Measurements from ENCODE around the gene WDR36.

GRCh38 chr5:111135946-111136345 is 43.8 kb downstream of the WDR36 start:
- TF ChIP-seq POLR2A (IDR thresholded peaks at IDR 0.05): no peak
- TF ChIP-seq, protein P1, sequence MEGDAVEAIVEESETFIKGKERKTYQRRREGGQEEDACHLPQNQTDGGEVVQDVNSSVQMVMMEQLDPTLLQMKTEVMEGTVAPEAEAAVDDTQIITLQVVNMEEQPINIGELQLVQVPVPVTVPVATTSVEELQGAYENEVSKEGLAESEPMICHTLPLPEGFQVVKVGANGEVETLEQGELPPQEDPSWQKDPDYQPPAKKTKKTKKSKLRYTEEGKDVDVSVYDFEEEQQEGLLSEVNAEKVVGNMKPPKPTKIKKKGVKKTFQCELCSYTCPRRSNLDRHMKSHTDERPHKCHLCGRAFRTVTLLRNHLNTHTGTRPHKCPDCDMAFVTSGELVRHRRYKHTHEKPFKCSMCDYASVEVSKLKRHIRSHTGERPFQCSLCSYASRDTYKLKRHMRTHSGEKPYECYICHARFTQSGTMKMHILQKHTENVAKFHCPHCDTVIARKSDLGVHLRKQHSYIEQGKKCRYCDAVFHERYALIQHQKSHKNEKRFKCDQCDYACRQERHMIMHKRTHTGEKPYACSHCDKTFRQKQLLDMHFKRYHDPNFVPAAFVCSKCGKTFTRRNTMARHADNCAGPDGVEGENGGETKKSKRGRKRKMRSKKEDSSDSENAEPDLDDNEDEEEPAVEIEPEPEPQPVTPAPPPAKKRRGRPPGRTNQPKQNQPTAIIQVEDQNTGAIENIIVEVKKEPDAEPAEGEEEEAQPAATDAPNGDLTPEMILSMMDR (IDR thresholded peaks at IDR 0.05): no peak

Data from body of pancreas (tissue), 4 donors.